Measurements from ENCODE around the gene BLTP2. TPM values are rescaled to one million over a fixed set of nuclear protein-coding genes. Genes with fewer than 3 reads are reported as not detected.
A peak's percentile ranks its signal among the peaks of the same experiment; 100 is the strongest.

The BLTP2 gene
- polyA plus RNA-seq, 2 donors: 19.2 to 23.5 TPM

DNA sequence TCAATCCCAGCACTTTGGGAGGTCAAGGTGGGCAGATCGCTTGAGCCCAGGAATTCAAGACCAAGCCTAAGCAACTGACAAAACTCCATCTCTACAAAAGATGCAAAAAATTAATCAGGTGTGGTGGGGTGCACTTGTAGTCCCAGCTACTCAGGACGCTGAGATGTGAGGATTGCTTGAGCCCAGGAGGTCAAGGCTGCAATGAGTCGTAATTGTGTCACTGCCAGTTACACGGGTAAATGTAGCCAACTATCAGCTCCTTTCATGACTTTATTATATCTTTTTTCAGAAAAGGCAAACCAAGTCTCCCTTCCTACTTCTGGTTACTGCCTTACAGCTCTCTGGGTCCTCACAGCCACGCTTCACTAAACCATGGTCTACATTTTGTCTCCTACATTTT is 12.8 kb upstream of the BLTP2 start:
- Histone ChIP-seq H3K27me3 (ENCODE audit: control insufficient read depth in 1 of 2, insufficient read depth in 2 of 2, low read length in 2 of 2) (no peaks in the 10 kb centered on the region), H3K27ac (ENCODE audit: low read depth in 2 of 2, low read length in 1 of 2) (no peak overlapping the region), H3K9me3 (ENCODE audit: control insufficient read depth in 2 of 2, insufficient read depth in 1 of 2, low read depth in 1 of 2, low read length in 1 of 2) (no peaks in the 10 kb centered on the region), H3K4me3 (ENCODE audit: low read depth in 1 of 2, low read length in 2 of 2) (no peak overlapping the region), H3K36me3 (ENCODE audit: control insufficient read depth in 2 of 2, insufficient read depth in 2 of 2, low read length in 1 of 2) (peaks cover 6 to 9% of the 10 kb centered on the region in 2 donors), H3K4me1 (ENCODE audit: control insufficient read depth in 2 of 2, insufficient read depth in 2 of 2, low read length in 1 of 2) (no peaks in the 10 kb centered on the region)
- 79 to 91% methylated on average over 5 of the region's 5 CpGs for WGBS, 2 donors

GRCh38 chr17:28655160-28655559 is 10.2 kb upstream of the BLTP2 start:
- Histone ChIP-seq H3K27me3 (ENCODE audit: control insufficient read depth in 1 of 2, insufficient read depth in 2 of 2, low read length in 2 of 2) (no peaks in the 10 kb centered on the region), H3K27ac (ENCODE audit: low read depth in 2 of 2, low read length in 1 of 2) (no peak overlapping the region), H3K9me3 (ENCODE audit: control insufficient read depth in 2 of 2, insufficient read depth in 1 of 2, low read depth in 1 of 2, low read length in 1 of 2) (no peaks in the 10 kb centered on the region), H3K4me3 (ENCODE audit: low read depth in 1 of 2, low read length in 2 of 2) (no peak overlapping the region), H3K4me1 (ENCODE audit: control insufficient read depth in 2 of 2, insufficient read depth in 2 of 2, low read length in 1 of 2) (no peaks in the 10 kb centered on the region), H3K36me3 (ENCODE audit: control insufficient read depth in 2 of 2, insufficient read depth in 2 of 2, low read length in 1 of 2) (peaks cover 6 to 11% of the 10 kb centered on the region in 2 donors)
- WGBS, 2 donors: 96% methylated on average over 5 of the region's 5 CpGs

DNA sequence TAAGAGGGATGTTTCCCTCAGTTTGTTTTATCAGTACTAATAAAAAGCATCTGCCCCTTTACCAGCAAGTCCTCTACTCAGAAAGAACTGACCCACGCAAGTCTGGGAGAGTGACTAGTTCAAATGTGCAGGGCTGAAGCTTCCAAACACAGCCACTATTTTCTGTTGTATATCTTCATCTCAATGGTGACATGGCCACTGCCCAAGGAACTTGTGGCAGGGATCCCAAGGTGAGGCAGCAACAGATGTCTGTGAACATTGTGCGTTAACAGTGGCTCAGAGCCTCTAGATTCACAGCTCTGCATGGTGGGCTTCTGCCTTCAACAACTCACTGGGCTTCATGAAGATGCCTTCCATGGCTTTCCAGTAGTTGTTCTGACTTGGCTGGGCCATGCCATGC is 3.7 kb upstream of the BLTP2 start:
- H3K27ac ChIP-seq (ENCODE audit: low read depth in 2 of 2, low read length in 1 of 2): no peak overlapping the region
- H3K9me3 ChIP-seq (ENCODE audit: control insufficient read depth in 2 of 2, insufficient read depth in 1 of 2, low read depth in 1 of 2, low read length in 1 of 2): no peaks in the 10 kb centered on the region
- no peaks in the 10 kb centered on the region for H3K4me1 ChIP-seq (ENCODE audit: control insufficient read depth in 2 of 2, insufficient read depth in 2 of 2, low read length in 1 of 2)
- H3K4me3 ChIP-seq (ENCODE audit: low read depth in 1 of 2, low read length in 2 of 2): no peak overlapping the region
- H3K27me3 ChIP-seq (ENCODE audit: control insufficient read depth in 1 of 2, insufficient read depth in 2 of 2, low read length in 2 of 2): no peaks in the 10 kb centered on the region
- 84 to 89% methylated on average over 2 of the region's 2 CpGs for WGBS, 2 donors
- H3K36me3 ChIP-seq (ENCODE audit: control insufficient read depth in 2 of 2, insufficient read depth in 2 of 2, low read length in 1 of 2): peaks cover 0 to 6% of the 10 kb centered on the region in 2 donors

GRCh38 chr17:28646039-28646754 is 1.2 kb upstream of the BLTP2 start:
- H3K9me3 ChIP-seq (ENCODE audit: control insufficient read depth in 2 of 2, insufficient read depth in 1 of 2, low read depth in 1 of 2, low read length in 1 of 2): no peaks in the 10 kb centered on the region
- no peaks in the 10 kb centered on the region for H3K4me1 ChIP-seq (ENCODE audit: control insufficient read depth in 2 of 2, insufficient read depth in 2 of 2, low read length in 1 of 2)
- WGBS, 2 donors: 49 to 55% methylated on average over 12 of the region's 12 CpGs
- H3K27ac ChIP-seq (ENCODE audit: low read depth in 2 of 2, low read length in 1 of 2): peak overlapping the region; percentile 93 to 94
- no peak overlapping the region for H3K4me3 ChIP-seq (ENCODE audit: low read depth in 1 of 2, low read length in 2 of 2)
- peaks cover 4 to 11% of the 10 kb centered on the region in 2 donors for H3K36me3 ChIP-seq (ENCODE audit: control insufficient read depth in 2 of 2, insufficient read depth in 2 of 2, low read length in 1 of 2)
- H3K27me3 ChIP-seq (ENCODE audit: control insufficient read depth in 1 of 2, insufficient read depth in 2 of 2, low read length in 2 of 2): no peaks in the 10 kb centered on the region

DNA sequence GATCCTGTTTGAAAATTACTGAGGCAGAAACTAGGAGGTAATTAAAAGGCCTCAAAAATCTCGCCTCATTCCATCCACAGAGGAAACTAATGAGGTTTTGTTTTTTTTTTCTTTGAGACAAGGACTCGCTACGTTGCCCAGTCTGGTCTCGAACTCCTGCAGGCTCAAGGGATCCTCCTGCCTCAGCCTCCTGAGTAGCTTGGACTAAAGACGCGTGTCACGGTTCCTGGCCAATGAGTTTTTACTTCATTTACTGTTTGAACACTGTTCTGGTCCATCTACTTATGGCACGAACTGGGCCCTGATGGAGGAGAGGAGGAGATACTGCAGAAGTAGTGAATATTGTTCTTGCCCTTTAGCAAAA is 600 bp upstream of the BLTP2 start:
- Histone ChIP-seq H3K36me3 (ENCODE audit: control insufficient read depth in 2 of 2, insufficient read depth in 2 of 2, low read length in 1 of 2) (peaks cover 4 to 14% of the 10 kb centered on the region in 2 donors), H3K27me3 (ENCODE audit: control insufficient read depth in 1 of 2, insufficient read depth in 2 of 2, low read length in 2 of 2) (no peaks in the 10 kb centered on the region), H3K9me3 (ENCODE audit: control insufficient read depth in 2 of 2, insufficient read depth in 1 of 2, low read depth in 1 of 2, low read length in 1 of 2) (no peaks in the 10 kb centered on the region), H3K27ac (ENCODE audit: low read depth in 2 of 2, low read length in 1 of 2) (peak overlapping the region; percentile 94 to 96), H3K4me1 (ENCODE audit: control insufficient read depth in 2 of 2, insufficient read depth in 2 of 2, low read length in 1 of 2) (no peaks in the 10 kb centered on the region), H3K4me3 (ENCODE audit: low read depth in 1 of 2, low read length in 2 of 2) (peak overlapping the region; percentile 85 to 86)
- WGBS, 2 donors: 20 to 24% methylated on average over 8 of the region's 8 CpGs

GRCh38 chr17:28643983-28644786 is 773 bp downstream of the BLTP2 start:
- peaks cover 4 to 24% of the 10 kb centered on the region in 2 donors for H3K36me3 ChIP-seq (ENCODE audit: control insufficient read depth in 2 of 2, insufficient read depth in 2 of 2, low read length in 1 of 2)
- no peaks in the 10 kb centered on the region for H3K4me1 ChIP-seq (ENCODE audit: control insufficient read depth in 2 of 2, insufficient read depth in 2 of 2, low read length in 1 of 2)
- no peaks in the 10 kb centered on the region for H3K27me3 ChIP-seq (ENCODE audit: control insufficient read depth in 1 of 2, insufficient read depth in 2 of 2, low read length in 2 of 2)
- peak overlapping the region; percentile 89 to 95 for H3K27ac ChIP-seq (ENCODE audit: low read depth in 2 of 2, low read length in 1 of 2)
- H3K9me3 ChIP-seq (ENCODE audit: control insufficient read depth in 2 of 2, insufficient read depth in 1 of 2, low read depth in 1 of 2, low read length in 1 of 2): no peaks in the 10 kb centered on the region
- peak overlapping the region; percentile 85 to 86 for H3K4me3 ChIP-seq (ENCODE audit: low read depth in 1 of 2, low read length in 2 of 2)
- 0 to 1% methylated on average over 18 of the region's 18 CpGs for WGBS, 2 donors

DNA sequence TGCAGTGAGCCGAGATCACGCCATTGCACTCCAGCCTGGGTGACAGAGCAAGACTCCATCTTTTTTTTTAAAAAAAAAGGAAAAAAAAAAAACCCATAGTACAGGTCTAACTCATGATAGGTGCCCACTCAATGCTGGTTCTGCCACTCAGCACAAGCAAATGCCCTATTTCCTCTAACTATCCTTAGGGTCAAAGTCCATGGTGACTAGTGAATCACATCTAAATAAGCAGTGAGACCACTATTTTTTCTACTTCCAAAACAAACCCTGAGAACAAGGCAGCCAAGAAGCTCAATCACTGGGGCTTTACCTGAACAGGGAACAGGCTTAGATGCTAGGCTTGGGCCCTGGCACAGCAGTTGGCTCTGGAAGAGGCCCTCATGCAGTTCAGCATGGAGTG is 3.4 kb downstream of the BLTP2 start:
- H3K27me3 ChIP-seq (ENCODE audit: control insufficient read depth in 1 of 2, insufficient read depth in 2 of 2, low read length in 2 of 2): no peaks in the 10 kb centered on the region
- H3K4me3 ChIP-seq (ENCODE audit: low read depth in 1 of 2, low read length in 2 of 2): no peak overlapping the region
- H3K36me3 ChIP-seq (ENCODE audit: control insufficient read depth in 2 of 2, insufficient read depth in 2 of 2, low read length in 1 of 2): peaks cover 9 to 36% of the 10 kb centered on the region in 2 donors
- peaks cover 0 to 2% of the 10 kb centered on the region in 2 donors for H3K9me3 ChIP-seq (ENCODE audit: control insufficient read depth in 2 of 2, insufficient read depth in 1 of 2, low read depth in 1 of 2, low read length in 1 of 2)
- 92 to 93% methylated on average over 2 of the region's 2 CpGs for WGBS, 2 donors
- H3K27ac ChIP-seq (ENCODE audit: low read depth in 2 of 2, low read length in 1 of 2): no peak overlapping the region
- H3K4me1 ChIP-seq (ENCODE audit: control insufficient read depth in 2 of 2, insufficient read depth in 2 of 2, low read length in 1 of 2): no peaks in the 10 kb centered on the region

DNA sequence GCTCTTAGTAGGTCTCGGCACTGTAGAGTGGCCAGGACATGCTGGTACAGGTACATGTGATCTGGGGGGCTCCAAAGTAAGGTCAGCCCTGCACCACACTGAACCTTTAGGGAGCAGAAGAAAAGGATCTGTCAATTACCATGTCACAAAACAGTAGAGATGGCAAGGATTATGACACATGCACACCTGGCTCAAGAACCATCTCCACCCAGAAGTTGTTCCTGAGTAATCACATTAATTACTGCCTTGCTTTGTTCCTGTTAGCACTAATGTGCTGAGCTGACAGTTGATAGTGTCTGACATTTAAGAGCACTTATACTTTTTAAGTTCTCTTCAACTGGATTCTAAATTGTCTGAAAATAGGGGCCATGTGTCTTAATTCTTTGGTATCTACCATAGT is 9.5 kb downstream of the BLTP2 start:
- H3K27me3 ChIP-seq (ENCODE audit: control insufficient read depth in 1 of 2, insufficient read depth in 2 of 2, low read length in 2 of 2): no peaks in the 10 kb centered on the region
- WGBS, 2 donors: 86 to 99% methylated on average over 1 of the region's 1 CpG
- no peak overlapping the region for H3K27ac ChIP-seq (ENCODE audit: low read depth in 2 of 2, low read length in 1 of 2)
- peaks cover 0 to 2% of the 10 kb centered on the region in 2 donors for H3K9me3 ChIP-seq (ENCODE audit: control insufficient read depth in 2 of 2, insufficient read depth in 1 of 2, low read depth in 1 of 2, low read length in 1 of 2)
- no peak overlapping the region for H3K4me3 ChIP-seq (ENCODE audit: low read depth in 1 of 2, low read length in 2 of 2)
- H3K36me3 ChIP-seq (ENCODE audit: control insufficient read depth in 2 of 2, insufficient read depth in 2 of 2, low read length in 1 of 2): peaks cover 34 to 67% of the 10 kb centered on the region in 2 donors
- peaks cover 0 to 5% of the 10 kb centered on the region in 2 donors for H3K4me1 ChIP-seq (ENCODE audit: control insufficient read depth in 2 of 2, insufficient read depth in 2 of 2, low read length in 1 of 2)

- Histone ChIP-seq H3K4me3 (ENCODE audit: low read depth in 1 of 2, low read length in 2 of 2) (no peak overlapping the region), H3K36me3 (ENCODE audit: control insufficient read depth in 2 of 2, insufficient read depth in 2 of 2, low read length in 1 of 2) (peaks cover 34 to 65% of the 10 kb centered on the region in 2 donors), H3K27me3 (ENCODE audit: control insufficient read depth in 1 of 2, insufficient read depth in 2 of 2, low read length in 2 of 2) (no peaks in the 10 kb centered on the region), H3K27ac (ENCODE audit: low read depth in 2 of 2, low read length in 1 of 2) (no peak overlapping the region), H3K9me3 (ENCODE audit: control insufficient read depth in 2 of 2, insufficient read depth in 1 of 2, low read depth in 1 of 2, low read length in 1 of 2) (peaks cover 0 to 2% of the 10 kb centered on the region in 2 donors), H3K4me1 (ENCODE audit: control insufficient read depth in 2 of 2, insufficient read depth in 2 of 2, low read length in 1 of 2) (peaks cover 0 to 5% of the 10 kb centered on the region in 2 donors)
- WGBS, 2 donors: 78 to 81% methylated on average over 14 of the region's 14 CpGs
Measured at GRCh38 chr17:28634206-28634865, 10.6 kb downstream of the BLTP2 start.
